Mammary microvascular endothelial cell (primary cell): Measurements from ENCODE around the gene UBE2E1. TPM values are rescaled to one million over a fixed set of nuclear protein-coding genes. Genes with fewer than 3 reads are reported as not detected.

ENCODE experiments used
- total RNA-seq: library from RNA; depleted of rRNA; stranded (reverse); fragments of >200 nt; gene quantifications from 2 replicates; pipeline ENCODE4 v1.2.3, GENCODE V29; 2015

The UBE2E1 gene
- total RNA-seq = 99.5 and 141 TPM in 2 replicates

DNA sequence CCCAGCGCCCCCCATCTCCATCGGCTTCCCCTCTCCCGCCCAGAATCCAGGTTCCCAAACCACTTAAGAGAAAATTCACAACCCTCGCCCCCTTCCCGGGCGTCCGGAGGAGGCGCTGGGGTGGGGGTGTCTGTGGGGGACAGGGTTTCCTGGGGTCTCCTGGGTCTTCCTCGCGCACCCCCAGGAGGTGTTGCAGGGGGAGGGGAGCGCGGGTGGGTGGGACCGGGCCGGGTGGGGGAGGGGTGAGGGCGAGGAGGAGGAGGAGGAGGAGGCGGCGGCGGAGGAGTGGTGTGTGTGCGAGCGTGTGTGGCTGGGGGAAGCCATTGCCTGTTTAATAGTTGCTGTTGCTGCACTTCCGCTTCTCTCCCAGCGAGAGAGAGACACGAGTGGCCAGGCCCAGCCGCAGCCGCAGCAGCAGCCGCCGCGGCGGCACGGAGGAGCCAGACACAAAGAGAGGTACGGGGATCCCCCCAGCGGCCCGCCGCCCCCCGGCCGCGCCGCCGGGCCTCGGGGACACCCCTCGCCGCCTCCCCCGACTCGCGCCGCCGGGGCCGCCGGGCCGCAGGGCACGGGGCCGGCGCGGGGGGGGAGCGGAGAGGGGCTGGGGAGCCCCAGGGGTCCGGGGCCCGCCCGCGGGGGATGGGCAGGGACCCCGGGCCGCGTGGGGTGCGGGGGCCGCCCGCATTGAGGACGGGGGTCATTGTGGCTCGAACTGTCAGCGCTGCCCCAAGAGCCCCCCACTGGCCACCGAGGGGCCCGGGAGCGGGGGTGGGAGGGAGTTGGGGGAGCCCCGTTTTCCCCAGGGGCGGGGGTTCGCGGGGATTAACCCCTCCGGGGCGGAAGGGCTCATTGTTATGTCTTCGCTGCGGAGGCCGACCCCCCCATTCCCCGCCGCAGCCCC is at the start of gene UBE2E1:
UBE2E1 (plus strand) TSS at position 323 of the 901 bp plus-strand sequence. CDS start 1,315 bp downstream, outside the sequence.

DNA sequence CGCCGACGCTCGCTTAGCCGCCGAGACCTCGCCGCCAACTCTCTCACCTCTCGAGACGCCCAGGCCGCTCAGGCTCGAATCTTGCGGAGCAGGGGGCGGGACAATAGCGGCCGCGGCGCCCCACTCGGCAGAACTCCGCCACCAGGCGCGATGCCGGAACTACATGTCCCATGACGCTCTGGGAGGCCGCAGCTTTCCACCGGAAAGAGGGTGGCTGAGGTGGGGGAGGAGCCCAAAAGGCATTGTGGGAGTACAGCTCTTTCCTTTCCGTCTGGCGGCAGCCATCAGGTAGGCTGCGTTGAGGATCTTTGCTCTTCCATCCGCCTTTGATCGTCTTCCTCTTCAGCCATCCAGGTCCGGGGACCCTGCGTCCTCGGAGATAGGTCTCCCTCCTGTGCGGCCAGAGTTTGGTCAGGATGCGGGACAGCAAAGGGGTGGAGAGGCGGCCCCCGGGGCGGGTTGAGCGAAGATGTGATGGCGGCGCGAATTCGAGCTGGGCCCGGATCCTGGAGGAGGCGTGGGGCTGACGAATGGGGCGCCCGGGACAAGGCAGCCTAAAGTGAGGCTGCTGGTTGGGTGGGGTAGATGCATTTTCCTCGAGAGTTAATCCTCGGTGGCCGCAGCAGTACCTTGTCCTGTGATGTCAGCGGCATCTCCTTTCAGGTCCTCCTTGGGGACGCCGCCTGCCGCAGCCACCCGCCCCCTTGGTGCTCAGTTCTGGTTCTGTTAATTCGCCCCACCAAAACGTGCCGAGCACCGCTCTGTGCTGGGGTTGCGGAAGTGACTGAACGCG is 111.3 kb downstream of the UBE2E1 start, which contains the start of the genes NKIRAS1 and RPL15:
NKIRAS1 (minus strand) TSS at position 105 of the 793 bp plus-strand sequence. CDS start 6,086 bp downstream, outside the sequence.
RPL15 (plus strand) TSS at position 247 of the 793 bp plus-strand sequence. CDS start 728 bp downstream, outside the sequence.

Other genes with a start within 250 kb of the UBE2E1 start
- 5.6 and 5.8 TPM in 2 replicates for gene NKIRAS1, start 111.0 kb downstream of the UBE2E1 start, total RNA-seq
- 3,127 and 3,501 TPM in 2 replicates for gene RPL15, start 111.2 kb downstream of the UBE2E1 start, total RNA-seq
- gene NR1D2, start 139.3 kb downstream of the UBE2E1 start, total RNA-seq = 16.9 and 17.4 TPM in 2 replicates